CD4-positive, alpha-beta T cell treated with Interleukin-1 beta for 1 hour (primary cell): Measurements from ENCODE around the gene HTR3E.
A peak's percentile ranks its signal among the peaks of the same experiment; 100 is the strongest.
"Not testable (repeated sequence)": the region's sequence is repeated elsewhere in the genome, so short reads cannot be mapped to it uniquely, and the experiment has no call there.

Experiments used
- DNase-seq, 2 donors: peaks; one replicate each; pipeline ENCODE4 v3.0.0-alpha.2; 2020 to 2022

HTR3E gene

GRCh38 chr3:184117636-184118035, 20.8 kb downstream of the HTR3E start:
- DNase-seq = no peak

DNA sequence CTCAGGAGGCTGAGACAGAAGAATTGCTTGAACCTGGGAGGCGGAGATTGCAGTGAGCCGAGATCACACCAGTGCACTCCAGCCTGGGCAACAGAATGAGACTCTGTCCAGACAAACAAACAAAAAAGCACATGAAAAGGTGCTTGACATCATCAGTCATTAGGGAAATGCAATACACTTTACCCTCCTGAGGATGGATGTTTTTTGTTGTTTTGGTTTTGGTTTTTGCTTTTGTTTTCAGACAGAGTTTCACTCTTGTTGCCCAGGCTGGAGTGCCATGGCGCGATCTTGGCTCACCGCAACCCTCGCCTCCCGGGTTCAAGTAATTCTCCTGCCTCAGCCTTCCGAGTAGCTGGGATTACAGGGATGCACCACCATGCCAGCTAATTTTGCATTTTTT, 24.2 kb downstream of the HTR3E start:
- DNase-seq = not testable (repeated sequence)

DNA sequence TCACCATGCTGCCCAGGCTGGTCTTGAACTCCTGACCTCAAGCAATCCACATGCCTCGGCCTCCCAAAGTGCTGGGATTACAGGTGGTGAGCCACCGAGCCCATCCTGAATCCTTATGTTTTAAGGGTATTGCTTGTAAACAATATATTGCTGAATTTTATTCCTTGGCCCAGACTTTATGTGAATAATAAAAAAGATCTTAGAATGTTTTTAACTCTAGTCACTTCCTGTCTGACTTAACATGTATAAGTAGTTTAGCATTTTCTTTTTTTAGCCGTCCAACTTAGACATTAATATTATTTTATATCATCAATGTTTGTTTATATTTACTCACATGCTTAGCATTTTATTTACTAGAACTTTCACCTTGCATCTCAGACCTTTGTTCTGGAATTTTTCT, 29.1 kb downstream of the HTR3E start:
- DNase-seq = no peak

- DNase-seq = peak in 1 of 2 donors; percentile 10
Observed at GRCh38 chr3:184129012-184129411, 32.1 kb downstream of the HTR3E start.

GRCh38 chr3:184132945-184133344, 36.1 kb downstream of the HTR3E start:
- DNase-seq = no peak

DNA sequence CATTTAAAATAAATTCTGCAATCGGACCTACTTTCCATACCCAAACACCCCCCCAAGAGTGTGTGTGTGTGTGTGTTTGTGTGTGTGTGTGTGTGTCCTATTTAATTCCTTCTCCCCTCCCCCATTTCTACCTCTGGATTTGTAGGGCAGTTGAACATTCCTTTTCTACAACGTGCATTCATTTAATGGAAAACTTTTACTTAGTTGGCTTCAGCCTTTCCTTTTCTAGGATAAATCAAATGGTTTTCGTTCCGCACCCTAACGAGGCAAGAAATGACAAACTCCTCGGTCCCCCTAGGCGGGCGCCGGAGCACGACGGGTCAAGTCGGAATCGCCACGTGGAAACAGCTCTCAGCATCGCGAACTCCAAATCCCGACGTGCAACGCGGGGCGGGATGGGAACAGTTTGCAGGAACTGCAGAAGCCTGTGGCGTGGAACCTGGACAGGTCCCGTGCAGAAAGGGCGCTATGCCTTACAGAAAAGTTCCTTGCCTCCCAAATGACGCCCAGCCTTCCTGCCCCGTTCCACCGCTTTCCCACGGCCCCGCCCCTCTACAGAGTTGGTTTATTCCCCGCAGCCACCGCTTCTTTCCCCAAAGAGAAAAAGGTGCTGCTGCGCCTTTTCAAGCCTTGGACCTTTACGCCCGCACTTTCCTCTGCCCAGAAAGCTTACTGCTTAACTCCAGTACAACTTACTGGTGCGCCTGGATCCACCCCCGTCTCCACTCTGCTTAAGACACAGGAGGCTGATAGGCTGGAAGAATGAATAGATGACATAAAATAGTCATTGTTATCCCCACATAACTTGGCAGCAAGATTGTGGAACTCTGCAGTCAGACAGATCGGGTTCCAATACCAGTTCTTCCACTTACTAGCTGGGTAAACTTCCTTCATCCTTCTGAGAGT, 37.2 kb downstream of the HTR3E start:
- peak; percentile 42 to 45 for DNase-seq

GRCh38 chr3:184134746-184135148, 37.9 kb downstream of the HTR3E start:
- DNase-seq = peak in 1 of 2 donors; percentile 6

DNA sequence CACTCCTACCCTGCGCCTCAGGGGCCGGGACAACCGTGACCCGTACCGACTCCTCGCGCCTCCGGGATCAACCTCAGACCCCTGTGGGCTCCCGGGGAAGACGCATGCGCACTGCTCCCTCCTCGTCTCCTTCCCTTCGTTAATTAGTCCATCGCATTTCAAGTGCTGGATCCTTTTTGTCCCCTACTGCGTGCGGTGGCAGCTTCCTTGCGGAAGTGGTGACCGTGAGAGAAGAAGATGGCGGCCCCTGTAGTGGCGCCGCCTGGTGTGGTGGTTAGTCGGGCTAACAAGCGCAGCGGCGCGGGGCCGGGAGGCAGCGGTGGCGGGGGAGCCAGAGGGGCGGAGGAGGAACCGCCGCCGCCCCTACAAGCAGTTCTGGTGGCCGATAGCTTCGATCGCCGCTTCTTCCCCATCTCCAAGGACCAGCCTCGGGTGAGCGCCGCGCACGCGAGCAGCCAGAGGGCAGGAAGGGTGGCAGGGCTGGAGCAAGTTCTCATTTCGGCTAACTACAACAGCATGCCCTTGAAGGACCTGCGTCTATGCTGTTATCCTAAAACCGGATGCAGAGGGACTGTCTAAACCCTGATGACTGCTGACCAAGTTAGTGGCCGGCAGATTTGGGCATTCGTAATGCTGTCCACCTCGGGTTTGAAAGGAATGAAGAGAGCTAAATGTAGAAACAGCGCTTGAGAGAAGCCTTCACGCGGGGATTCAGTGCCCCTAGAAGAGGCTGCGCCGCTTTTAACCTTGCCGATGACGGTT, 38.5 kb downstream of the HTR3E start, which contains the start of gene EIF2B5:
Gene EIF2B5, plus strand, starts transcription at position 210 of the 762 bp plus-strand sequence. Its CDS starts 28 bp downstream, at position 238.
- DNase-seq = peak; percentile 90 to 91

DNA sequence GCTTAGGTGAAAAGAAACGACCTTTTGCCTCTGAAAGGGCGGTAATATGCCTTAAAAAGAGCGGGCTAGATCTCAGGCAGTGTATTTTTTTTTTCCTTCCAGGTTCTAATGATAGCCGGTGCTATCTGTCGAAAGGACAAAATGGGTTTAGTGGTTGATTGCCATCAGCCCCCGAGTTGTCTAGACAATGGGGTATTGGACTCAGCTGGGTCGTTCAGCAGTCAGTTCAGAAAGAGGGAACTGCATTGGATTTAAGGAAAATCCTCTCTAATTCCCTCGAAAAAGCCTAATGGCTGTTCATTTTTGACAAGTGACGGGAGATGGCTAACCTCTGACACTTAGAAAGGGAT, 39.0 kb downstream of the HTR3E start:
- DNase-seq = no peak

DNA sequence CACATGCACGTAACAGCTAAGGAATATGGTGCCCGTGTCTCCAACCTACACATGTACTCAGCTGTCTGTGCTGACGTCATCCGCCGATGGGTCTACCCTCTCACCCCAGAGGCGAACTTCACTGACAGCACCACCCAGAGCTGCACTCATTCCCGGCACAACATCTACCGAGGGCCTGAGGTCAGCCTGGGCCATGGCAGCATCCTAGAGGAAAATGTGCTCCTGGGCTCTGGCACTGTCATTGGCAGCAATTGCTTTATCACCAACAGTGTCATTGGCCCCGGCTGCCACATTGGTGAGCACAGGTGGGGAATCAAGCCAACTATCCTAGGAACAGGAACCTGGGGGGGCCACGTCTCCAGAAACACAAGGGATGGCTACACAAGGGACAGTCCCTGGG, 43.6 kb downstream of the HTR3E start:
- no peak for DNase-seq

DNA sequence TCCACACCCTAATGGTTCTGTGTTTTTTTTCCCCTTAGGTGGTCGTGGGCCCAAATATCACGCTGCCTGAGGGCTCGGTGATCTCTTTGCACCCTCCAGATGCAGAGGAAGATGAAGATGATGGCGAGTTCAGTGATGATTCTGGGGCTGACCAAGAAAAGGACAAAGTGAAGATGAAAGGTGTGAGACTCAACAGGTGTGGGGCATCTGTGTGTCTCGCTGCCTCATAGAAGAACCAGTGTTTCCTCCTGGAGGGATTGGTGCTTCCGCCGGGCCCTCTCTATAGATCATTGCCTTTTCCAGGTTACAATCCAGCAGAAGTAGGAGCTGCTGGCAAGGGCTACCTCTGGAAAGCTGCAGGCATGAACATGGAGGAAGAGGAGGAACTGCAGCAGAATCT, 45.3 kb downstream of the HTR3E start:
- DNase-seq = no peak

GRCh38 chr3:184143327-184143726, 46.5 kb downstream of the HTR3E start:
- DNase-seq = no peak

GRCh38 chr3:184144505-184144904, 47.6 kb downstream of the HTR3E start:
- no peak for DNase-seq

DNA sequence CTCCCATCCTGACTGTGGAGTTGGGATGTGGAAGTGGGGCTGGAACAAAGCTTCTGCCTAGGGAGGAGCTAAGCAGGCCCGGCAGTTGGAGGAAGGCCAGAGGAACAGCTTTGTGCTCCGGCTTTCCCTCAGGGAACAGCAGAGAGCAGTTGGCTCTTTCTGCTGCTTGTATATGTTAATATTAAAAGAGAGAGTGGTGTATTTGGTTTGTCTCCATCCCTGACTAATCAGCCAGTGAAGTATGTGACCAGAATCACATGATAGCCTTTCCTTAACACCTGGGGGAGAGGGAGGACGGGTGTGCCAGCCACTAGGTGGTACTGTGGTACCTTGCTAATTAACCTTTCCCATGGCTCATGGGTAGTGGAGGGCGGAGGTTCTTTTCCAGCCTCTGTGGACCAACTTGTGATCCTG, 48.3 kb downstream of the HTR3E start:
- DNase-seq = peak; percentile 25 to 44

- no peak for DNase-seq
Observed at GRCh38 chr3:184145751-184146270, 48.9 kb downstream of the HTR3E start.

- DNase-seq = no peak
Observed at GRCh38 chr3:184148076-184148475, 51.2 kb downstream of the HTR3E start.

DNA sequence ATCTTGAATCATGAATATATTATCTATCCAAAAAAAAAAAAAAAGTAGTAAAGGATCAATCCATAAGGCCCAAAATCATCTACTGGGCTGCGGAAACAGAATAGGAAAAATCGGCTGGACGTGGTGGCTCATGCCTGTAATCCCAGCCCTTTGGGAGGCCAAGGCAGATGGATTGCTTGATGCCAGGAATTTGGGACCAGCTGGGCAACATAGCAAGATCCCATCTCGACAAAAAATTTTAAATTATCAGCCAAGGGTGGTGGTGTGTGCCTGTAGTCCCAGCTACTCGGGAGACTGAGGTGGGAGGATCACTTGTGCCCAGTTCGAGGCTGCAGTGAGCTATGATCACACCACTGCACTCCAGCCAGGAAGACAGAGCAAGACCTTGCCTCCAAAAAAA, 52.3 kb downstream of the HTR3E start:
- no peak for DNase-seq

DNA sequence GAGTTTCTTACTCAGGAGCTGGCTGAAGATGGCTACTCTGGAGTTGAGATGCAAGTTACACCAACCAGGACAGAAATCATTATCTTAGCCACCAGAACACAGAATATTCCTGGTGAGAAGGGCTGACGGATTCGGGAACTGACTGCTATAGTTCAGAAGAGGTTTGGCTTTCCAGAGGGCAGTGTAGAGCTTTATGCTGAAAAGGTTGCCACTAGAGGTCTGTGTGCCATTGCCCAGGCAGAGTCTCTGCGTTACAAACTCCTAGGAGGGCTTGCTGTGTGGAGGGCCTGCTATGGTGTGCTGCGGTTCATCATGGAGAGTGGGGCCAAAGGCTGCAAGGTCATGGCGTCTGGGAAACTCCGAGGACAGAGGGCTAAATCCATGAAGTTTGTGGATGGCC, 52.9 kb downstream of the HTR3E start:
- DNase-seq = not testable (repeated sequence)

- peak; percentile 56 to 60 for DNase-seq
Observed at GRCh38 chr3:184154885-184155643, 58.2 kb downstream of the HTR3E start, which contains the start of gene DVL3. Gene DVL3 (plus strand): TSS chr3:184155377. CDS start chr3:184155636, 259 bp downstream.

- DNase-seq = peak; percentile 30 to 38
Observed at GRCh38 chr3:184155644-184156521, 59.0 kb downstream of the HTR3E start.

DNA sequence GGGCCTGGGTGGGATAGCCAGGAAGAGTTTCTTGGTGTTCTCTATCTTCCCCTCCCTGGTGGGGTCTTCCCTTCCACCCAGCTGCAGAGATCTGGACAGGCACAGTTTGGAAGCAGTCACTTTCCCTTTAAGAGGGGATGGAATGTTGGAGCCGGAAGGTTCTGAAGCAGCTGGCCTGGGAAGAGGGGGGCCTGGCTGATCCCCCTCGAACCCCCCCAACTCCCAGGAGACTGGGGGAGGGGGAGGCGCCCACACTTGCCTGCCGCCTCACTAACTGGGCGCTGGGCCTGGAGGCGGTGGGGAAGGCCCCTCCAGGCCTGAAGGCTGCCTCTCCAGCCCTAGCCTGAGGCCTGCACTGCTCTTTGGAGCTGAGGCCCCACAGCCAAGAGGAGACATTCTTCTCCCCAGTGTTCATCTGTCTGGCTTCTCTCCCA, 59.7 kb downstream of the HTR3E start:
- DNase-seq = no peak
